ENCODE results near the gene TPPP.

TPPP gene

DNA sequence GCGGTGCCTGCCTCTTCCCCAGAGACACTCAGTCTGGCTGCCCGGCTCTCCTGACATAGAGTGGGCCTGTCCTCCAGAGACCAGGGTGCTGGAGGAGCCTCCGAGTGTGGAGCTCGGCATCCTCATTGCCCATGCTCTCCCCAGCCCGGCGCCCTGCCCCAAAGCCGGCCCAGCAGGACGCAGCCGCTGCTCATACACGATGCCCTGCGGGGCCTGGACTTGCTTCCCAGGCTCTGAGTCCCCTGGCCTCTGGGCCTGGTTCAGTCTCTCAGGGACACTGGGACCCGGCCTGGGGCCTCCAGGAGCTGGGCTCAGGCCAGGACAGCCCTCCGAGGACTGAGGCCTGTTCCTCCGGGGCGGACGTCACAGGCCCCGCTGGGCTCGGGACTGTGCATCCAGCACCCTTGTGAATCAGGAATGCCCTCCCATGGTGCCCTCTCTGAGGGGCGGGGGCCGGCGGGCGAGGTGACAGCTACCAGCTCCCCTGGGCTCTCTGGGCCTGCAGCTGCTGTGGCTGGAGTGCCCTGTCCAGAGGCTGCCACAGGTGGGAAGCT lies 23.2 kb downstream of the TPPP start:
- H3K36me3 ChIP-seq (ENCODE audit: control insufficient read depth, insufficient read depth, low read length) = peaks cover 27% of the 10 kb centered on the region
- H3K4me1 ChIP-seq (ENCODE audit: control insufficient read depth, insufficient read depth, low read length) = 0 out of 2 replicates have a peak, but pooled peaks cover 12% of the 10 kb centered on the region

DNA sequence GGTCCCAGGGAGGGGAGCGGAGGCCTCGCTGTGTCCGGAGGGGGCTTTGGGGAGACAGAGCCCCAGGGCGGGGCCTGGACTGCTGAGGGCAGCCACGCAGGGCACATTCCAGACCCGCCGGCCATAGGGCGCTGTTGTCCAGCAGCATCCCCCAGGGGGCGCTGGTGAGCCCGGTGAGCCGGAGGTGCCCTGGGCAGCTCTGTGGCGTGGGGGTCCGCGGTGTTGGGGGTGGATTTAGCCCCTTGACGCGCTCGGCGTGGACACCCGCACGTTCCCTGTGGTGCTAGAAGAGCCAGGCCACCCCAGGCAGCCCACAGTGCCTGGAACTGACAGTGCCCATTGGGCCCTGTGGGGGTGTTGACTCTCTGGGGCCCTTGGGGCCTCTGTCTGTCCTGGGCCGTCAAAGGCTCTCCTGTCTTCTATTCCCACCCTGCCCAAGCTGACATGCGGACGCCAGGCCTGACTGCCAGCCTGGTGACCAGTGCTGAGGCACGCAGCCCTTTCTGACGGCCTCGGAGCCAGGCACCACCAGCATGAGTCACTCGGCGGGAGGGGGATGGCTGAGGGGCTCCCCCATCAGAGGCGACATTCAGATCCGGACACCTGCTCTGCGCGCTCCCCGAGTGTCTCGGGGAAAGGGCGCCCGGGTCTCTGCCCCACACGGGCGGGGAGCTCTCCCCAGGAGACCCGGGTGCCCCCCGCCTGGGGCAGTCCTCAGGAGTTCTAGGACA lies 23.9 kb downstream of the TPPP start:
- Histone ChIP-seq H3K9me3 (ENCODE audit: control insufficient read depth, insufficient read depth, low read length) (no peaks in the 10 kb centered on the region), H3K27me3 (ENCODE audit: control insufficient read depth, insufficient read depth, low read length) (peaks cover 4% of the 10 kb centered on the region; the same call in 1 of the 2 replicates), H3K4me3 (ENCODE audit: low read depth, low read length) (no peak overlapping the region), H3K27ac (ENCODE audit: low read depth, low read length) (no peak overlapping the region), H3K36me3 (ENCODE audit: control insufficient read depth, insufficient read depth, low read length) (peaks cover 32% of the 10 kb centered on the region), H3K4me1 (ENCODE audit: control insufficient read depth, insufficient read depth, low read length) (0 out of 2 replicates have a peak, but pooled peaks cover 12% of the 10 kb centered on the region), H3K9ac (ENCODE audit: low read depth, low read length) (no peak overlapping the region)

More for the DNA sequence above, 23.2 kb downstream of the TPPP start:
- Histone ChIP-seq H3K4me3 (ENCODE audit: low read depth, low read length) (no peak overlapping the region), H3K9me3 (ENCODE audit: control insufficient read depth, insufficient read depth, low read length) (no peaks in the 10 kb centered on the region), H3K27ac (ENCODE audit: low read depth, low read length) (no peak overlapping the region), H3K27me3 (ENCODE audit: control insufficient read depth, insufficient read depth, low read length) (peaks cover 4% of the 10 kb centered on the region; the same call in 1 of the 2 replicates), H3K9ac (ENCODE audit: low read depth, low read length) (no peak overlapping the region)

DNA sequence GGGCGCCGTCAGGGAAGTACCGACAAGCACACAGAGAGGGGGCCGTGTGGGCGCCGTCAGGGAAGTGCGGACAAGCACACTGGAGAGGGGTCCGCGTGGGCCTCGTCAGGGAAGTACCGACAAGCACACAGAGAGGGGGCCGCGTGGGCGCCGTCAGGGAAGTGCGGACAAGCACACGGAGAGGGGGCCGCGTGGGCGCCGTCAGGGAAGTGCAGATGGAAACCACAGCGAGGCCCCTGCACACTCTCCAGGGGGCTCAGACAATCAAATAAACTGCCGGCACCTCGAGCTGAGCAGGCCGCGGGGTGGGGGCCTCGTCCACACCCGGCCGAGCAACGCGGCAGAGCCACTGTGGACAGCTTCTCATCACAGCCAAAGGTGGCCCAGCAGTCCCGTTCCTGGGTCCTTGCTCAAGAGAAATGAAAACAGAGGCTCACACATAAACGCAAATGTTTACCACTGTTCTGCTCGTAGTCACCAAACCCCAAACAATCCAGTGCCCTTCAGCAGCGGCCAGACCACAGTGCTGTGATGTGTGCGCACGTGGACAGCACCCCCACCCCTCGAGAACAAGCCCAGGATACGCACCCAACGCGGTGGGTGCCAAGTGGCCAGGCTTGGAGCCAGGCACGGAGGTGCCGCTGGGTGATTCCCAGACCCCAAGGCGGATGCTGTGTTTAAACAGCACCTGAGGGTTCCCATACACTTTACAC lies 24.7 kb downstream of the TPPP start:
- Histone ChIP-seq H3K9ac (ENCODE audit: low read depth, low read length) (no peak overlapping the region), H3K27ac (ENCODE audit: low read depth, low read length) (no peak overlapping the region), H3K9me3 (ENCODE audit: control insufficient read depth, insufficient read depth, low read length) (no peaks in the 10 kb centered on the region), H3K27me3 (ENCODE audit: control insufficient read depth, insufficient read depth, low read length) (no peaks in the 10 kb centered on the region), H3K4me1 (ENCODE audit: control insufficient read depth, insufficient read depth, low read length) (0 out of 2 replicates have a peak, but pooled peaks cover 12% of the 10 kb centered on the region), H3K36me3 (ENCODE audit: control insufficient read depth, insufficient read depth, low read length) (peaks cover 40% of the 10 kb centered on the region), H3K4me3 (ENCODE audit: low read depth, low read length) (no peak overlapping the region)

DNA sequence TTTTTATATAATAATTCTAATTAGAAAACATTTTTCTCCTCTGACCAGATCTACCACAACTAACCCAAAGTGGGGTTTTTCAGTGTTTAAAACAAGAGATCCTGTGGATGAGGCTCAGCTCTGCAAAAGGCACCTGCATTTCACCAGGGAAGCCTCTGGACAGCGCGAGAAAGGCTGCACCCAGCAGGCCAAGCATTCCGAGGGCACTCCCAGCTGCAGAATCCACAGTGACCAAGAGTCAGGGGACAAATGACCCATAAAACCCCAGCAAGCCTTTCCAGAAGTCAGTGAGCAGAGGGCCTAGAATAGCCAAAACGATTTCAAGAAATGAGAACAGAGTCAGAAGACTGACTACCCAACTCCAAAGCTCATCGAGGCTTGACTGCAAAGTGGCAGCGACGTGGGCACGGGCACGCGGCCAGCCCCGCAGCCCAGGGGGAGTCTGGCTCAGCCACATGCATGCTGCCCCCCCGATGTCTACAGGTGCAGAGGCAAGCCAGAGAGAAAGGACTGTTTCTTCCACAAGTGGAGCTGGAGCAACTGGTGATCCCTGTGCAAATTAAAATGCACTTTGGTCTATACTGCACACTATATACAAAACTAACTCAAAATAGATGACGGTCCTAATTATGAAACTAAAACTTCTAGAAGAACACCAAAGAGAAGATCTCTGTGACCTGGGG lies 26.2 kb downstream of the TPPP start:
- Histone ChIP-seq H3K9me3 (ENCODE audit: control insufficient read depth, insufficient read depth, low read length) (no peaks in the 10 kb centered on the region), H3K9ac (ENCODE audit: low read depth, low read length) (no peak overlapping the region), H3K27ac (ENCODE audit: low read depth, low read length) (no peak overlapping the region), H3K27me3 (ENCODE audit: control insufficient read depth, insufficient read depth, low read length) (no peaks in the 10 kb centered on the region), H3K4me1 (ENCODE audit: control insufficient read depth, insufficient read depth, low read length) (0 out of 2 replicates have a peak, but pooled peaks cover 6% of the 10 kb centered on the region), H3K4me3 (ENCODE audit: low read depth, low read length) (no peak overlapping the region), H3K36me3 (ENCODE audit: control insufficient read depth, insufficient read depth, low read length) (peaks cover 47% of the 10 kb centered on the region)

DNA sequence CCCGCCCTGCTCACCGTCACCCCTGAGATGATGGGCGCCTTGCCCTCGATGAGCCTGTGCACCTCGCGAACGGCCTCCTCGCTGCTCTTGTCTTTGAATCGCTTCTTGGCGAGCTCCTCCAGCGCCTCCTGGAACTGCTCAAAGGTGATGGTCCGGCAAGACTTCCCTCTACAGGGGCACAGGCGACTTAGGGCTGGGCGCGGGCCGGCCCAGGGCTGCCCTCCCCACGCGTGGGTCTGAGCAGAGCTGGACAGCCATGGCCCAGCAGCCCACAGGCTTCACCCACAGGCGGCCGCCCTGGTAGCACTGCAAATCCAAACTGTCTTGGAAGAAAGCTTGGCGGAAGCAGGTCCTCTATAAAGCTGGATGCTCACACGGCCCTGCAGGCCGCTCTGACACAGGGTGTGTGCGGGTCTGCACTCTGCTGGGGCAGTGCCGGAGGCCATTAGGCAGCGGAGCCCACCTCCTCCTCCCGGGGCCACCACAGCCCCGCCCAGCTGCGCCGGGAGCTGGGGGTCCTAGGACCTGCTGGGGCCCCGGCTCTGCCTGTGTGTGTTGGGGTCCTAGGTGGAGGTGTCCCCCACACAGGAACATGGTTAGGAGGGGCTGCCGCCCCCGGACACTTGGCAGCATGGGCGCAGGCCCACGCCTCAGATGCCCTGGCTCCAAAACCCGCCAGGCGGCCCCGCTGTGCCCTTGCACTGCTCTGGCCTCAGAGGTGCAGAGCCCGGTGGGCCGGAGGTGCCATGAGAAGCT lies 27.0 kb downstream of the TPPP start:
- Histone ChIP-seq H3K27me3 (ENCODE audit: control insufficient read depth, insufficient read depth, low read length) (no peaks in the 10 kb centered on the region), H3K4me3 (ENCODE audit: low read depth, low read length) (no peak overlapping the region), H3K9me3 (ENCODE audit: control insufficient read depth, insufficient read depth, low read length) (no peaks in the 10 kb centered on the region), H3K4me1 (ENCODE audit: control insufficient read depth, insufficient read depth, low read length) (0 out of 2 replicates have a peak, but pooled peaks cover 3% of the 10 kb centered on the region), H3K9ac (ENCODE audit: low read depth, low read length) (no peak overlapping the region), H3K27ac (ENCODE audit: low read depth, low read length) (no peak overlapping the region), H3K36me3 (ENCODE audit: control insufficient read depth, insufficient read depth, low read length) (peaks cover 52% of the 10 kb centered on the region)

DNA sequence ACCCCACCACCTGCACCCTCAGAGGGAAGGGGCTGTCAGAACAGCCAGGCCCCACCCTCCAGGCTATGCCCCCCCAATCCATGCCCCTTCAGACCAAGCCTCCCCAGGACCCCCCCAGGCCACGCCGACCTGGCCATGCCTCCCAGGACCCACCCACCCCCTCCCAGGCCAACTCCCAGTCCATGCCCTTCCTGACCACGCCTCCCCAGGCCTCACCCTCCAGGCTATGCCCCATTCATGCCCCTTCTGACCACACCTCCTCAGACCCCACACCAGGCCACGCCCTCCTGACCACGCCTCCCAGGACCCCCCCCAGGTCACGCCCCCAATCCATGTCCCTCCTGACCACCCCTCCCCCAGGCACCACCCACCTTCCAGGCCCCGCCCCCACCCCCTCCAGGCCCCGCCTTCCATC lies 27.6 kb downstream of the TPPP start:
- H3K9me3 ChIP-seq (ENCODE audit: control insufficient read depth, insufficient read depth, low read length) = no peaks in the 10 kb centered on the region
- H3K9ac ChIP-seq (ENCODE audit: low read depth, low read length) = no peak overlapping the region
- no peaks in the 10 kb centered on the region for H3K27me3 ChIP-seq (ENCODE audit: control insufficient read depth, insufficient read depth, low read length)
- 0 out of 2 replicates have a peak, but pooled peaks cover 3% of the 10 kb centered on the region for H3K4me1 ChIP-seq (ENCODE audit: control insufficient read depth, insufficient read depth, low read length)
- H3K4me3 ChIP-seq (ENCODE audit: low read depth, low read length) = no peak overlapping the region
- H3K27ac ChIP-seq (ENCODE audit: low read depth, low read length) = no peak overlapping the region
- peaks cover 58% of the 10 kb centered on the region for H3K36me3 ChIP-seq (ENCODE audit: control insufficient read depth, insufficient read depth, low read length)

DNA sequence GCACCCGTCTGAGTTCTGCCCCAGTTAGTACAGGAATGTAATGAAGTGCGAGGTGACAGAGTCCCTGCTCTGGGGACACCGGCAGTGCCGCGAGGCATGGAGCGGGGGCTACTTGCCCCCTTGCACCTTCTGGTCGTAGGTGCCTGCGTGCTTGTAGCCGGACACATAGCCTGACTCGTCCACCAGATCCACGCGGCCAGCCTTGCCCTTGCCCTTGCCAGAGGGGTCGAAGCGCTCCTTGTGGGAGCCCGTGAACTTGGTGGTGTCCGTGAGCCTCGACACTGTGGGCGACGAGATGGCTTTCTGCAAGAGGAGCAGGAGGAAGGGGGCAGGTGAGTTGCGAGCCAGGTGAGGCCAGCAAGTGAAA lies 28.2 kb downstream of the TPPP start:
- Histone ChIP-seq H3K9ac (ENCODE audit: low read depth, low read length) (no peak overlapping the region), H3K27me3 (ENCODE audit: control insufficient read depth, insufficient read depth, low read length) (no peaks in the 10 kb centered on the region), H3K36me3 (ENCODE audit: control insufficient read depth, insufficient read depth, low read length) (peaks cover 64% of the 10 kb centered on the region), H3K9me3 (ENCODE audit: control insufficient read depth, insufficient read depth, low read length) (no peaks in the 10 kb centered on the region), H3K4me1 (ENCODE audit: control insufficient read depth, insufficient read depth, low read length) (0 out of 2 replicates have a peak, but pooled peaks cover 3% of the 10 kb centered on the region), H3K27ac (ENCODE audit: low read depth, low read length) (no peak overlapping the region), H3K4me3 (ENCODE audit: low read depth, low read length) (no peak overlapping the region)

DNA sequence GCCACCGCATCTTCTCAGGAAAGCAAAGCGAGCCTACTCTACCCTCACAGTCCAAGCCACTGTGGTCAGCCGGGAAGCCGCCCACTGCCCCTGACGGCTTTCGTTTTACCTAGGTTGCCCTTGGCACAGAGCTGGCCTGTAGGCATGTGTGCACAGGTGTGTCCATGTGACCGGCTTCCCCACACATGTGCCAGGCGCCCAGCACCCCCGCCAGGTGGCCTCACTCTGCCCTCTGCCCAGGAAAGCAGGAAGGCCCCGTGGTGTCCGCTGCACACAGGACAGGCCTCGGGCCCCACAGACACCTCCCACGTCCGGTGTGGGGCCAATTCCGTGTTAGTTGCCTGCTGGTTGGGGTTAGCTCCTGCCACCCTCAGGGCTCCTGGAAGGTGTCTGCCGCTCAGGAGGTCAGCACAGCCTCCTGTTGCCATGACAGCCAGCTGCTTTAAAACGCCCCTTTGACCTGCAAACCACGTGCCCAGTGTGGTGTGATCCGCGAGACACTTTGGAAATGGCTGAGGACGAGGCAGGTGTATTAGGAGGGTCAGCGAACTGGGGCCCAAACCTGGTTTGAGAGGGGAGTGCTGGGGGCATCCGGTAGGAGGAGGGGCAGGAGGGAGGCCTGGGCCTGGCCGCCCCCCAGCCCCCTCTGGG lies 28.7 kb downstream of the TPPP start:
- Histone ChIP-seq H3K27ac (ENCODE audit: low read depth, low read length) (no peak overlapping the region), H3K27me3 (ENCODE audit: control insufficient read depth, insufficient read depth, low read length) (no peaks in the 10 kb centered on the region), H3K9ac (ENCODE audit: low read depth, low read length) (no peak overlapping the region), H3K4me1 (ENCODE audit: control insufficient read depth, insufficient read depth, low read length) (0 out of 2 replicates have a peak, but pooled peaks cover 3% of the 10 kb centered on the region), H3K36me3 (ENCODE audit: control insufficient read depth, insufficient read depth, low read length) (peaks cover 69% of the 10 kb centered on the region), H3K9me3 (ENCODE audit: control insufficient read depth, insufficient read depth, low read length) (no peaks in the 10 kb centered on the region), H3K4me3 (ENCODE audit: low read depth, low read length) (no peak overlapping the region)

DNA sequence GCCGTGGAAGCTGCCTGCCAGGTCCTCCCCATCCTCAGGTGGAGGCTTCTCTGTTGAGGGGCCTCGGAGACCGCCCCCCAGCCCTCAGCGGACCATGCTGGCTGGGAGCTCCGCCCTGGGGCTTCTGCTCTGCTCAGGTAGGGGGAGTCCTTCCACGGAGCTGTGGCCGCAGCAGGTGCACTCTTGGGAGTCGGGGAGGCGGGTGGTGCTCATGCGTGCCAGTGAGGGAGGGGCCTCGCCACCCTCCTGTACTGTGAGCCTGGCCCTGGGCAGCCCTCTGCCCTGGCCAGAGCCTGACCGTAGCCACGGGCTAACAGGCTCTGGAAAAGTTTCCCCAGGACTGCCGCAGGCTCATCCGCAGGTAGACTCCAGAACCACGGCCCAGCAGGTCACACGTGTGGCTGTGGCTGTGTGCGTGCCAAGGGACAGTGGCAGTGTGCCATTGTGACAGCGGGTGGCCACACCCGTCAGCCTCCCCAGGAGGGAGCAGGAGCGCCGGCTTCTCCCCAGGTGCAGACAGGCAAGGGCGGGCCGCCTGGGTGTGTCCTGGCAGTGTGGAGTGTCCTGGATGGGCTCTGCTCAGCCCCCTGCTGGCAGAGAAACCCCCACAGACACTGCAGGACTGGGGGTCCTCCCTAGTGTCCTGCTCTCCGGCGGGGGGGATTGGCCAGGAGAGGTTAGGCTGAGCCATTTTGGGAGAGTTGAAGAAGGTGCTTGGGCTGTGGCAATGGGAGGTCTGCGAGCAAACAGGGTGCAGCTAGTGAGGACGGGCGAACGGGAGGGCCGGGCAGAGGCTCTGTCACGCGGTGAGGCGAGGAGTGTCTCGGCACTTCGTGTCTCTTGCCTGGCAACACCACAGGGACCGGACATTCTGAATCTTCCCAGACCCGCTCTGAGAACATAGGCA lies 29.5 kb downstream of the TPPP start:
- Histone ChIP-seq H3K4me1 (ENCODE audit: control insufficient read depth, insufficient read depth, low read length) (no peaks in the 10 kb centered on the region), H3K27me3 (ENCODE audit: control insufficient read depth, insufficient read depth, low read length) (no peaks in the 10 kb centered on the region), H3K4me3 (ENCODE audit: low read depth, low read length) (no peak overlapping the region), H3K36me3 (ENCODE audit: control insufficient read depth, insufficient read depth, low read length) (peaks cover 72% of the 10 kb centered on the region), H3K27ac (ENCODE audit: low read depth, low read length) (no peak overlapping the region), H3K9me3 (ENCODE audit: control insufficient read depth, insufficient read depth, low read length) (no peaks in the 10 kb centered on the region), H3K9ac (ENCODE audit: low read depth, low read length) (no peak overlapping the region)

All from HUES48 (cell line).